ENCODE measurements around the gene GPAT3.

DNA sequence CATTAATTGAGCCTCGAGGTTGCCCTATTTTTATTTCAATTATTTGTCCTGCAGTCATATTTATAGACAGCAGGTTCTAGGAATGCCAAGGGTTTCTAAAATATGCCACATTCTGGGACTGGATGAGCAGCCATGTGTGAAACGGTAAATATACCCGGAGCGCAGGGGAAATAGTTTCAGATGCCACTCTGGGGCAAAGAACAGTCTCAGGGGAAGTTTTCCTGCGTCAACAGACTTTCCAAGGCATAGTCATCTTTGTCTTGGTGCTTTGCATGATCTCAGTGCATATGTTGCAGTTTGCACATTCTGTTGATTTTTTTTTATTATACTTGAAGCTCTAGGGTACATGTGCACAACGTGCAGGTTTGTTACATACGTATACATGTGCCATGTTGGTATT is 71.0 kb downstream of the GPAT3 start:
- TF ChIP-seq POLR2A (IDR thresholded peaks at IDR 0.05): peak in 1 of 2 donors; percentile 66
- TF ChIP-seq, protein P1, sequence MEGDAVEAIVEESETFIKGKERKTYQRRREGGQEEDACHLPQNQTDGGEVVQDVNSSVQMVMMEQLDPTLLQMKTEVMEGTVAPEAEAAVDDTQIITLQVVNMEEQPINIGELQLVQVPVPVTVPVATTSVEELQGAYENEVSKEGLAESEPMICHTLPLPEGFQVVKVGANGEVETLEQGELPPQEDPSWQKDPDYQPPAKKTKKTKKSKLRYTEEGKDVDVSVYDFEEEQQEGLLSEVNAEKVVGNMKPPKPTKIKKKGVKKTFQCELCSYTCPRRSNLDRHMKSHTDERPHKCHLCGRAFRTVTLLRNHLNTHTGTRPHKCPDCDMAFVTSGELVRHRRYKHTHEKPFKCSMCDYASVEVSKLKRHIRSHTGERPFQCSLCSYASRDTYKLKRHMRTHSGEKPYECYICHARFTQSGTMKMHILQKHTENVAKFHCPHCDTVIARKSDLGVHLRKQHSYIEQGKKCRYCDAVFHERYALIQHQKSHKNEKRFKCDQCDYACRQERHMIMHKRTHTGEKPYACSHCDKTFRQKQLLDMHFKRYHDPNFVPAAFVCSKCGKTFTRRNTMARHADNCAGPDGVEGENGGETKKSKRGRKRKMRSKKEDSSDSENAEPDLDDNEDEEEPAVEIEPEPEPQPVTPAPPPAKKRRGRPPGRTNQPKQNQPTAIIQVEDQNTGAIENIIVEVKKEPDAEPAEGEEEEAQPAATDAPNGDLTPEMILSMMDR (IDR thresholded peaks at IDR 0.05): peak in 1 of 6 experiments; percentile 32
